Measurements from ENCODE around the gene JSRP1.

JSRP1 gene

GRCh38 chr19:2266183-2266993 lies 10.2 kb upstream of the JSRP1 start:
- peak; percentile 97 for FAIRE-seq

GRCh38 chr19:2261438-2262172 lies 5.4 kb upstream of the JSRP1 start:
- FAIRE-seq = no peak
- no peak for TF ChIP-seq POLR2AphosphoS5 (IDR thresholded peaks at IDR 0.05; ENCODE audit: low read depth, low read length)
- TF ChIP-seq POU2F2 (IDR thresholded peaks at IDR 0.05; ENCODE audit: low read depth, low read length) = no peak
- no peak for TF ChIP-seq PAX5 (IDR thresholded peaks at IDR 0.05; ENCODE audit: insufficient read depth, low read length, severe bottlenecking)
- no peak for TF ChIP-seq POLR2A (IDR thresholded peaks at IDR 0.05; ENCODE audit: low read depth, low read length)
- TF ChIP-seq SPI1 (IDR thresholded peaks at IDR 0.05; ENCODE audit: low read depth, low read length) = no peak
- no peak for TF ChIP-seq TAF1 (IDR thresholded peaks at IDR 0.05; ENCODE audit: low read depth, low read length)
- DNase-seq (ENCODE audit: insufficient read length, low spot score) = no peak

More at GRCh38 chr19:2266183-2266993, 10.2 kb upstream of the JSRP1 start:
- no peak for DNase-seq (ENCODE audit: insufficient read length, low spot score)
- TF ChIP-seq POLR2A (IDR thresholded peaks at IDR 0.05; ENCODE audit: low read depth, low read length) (0 out of 2 replicates have a peak, but pooled peaks have one; percentile 36), SPI1 (IDR thresholded peaks at IDR 0.05; ENCODE audit: low read depth, low read length) (peak; percentile 95), POU2F2 (IDR thresholded peaks at IDR 0.05; ENCODE audit: low read depth, low read length) (no peak)

GRCh38 chr19:2260341-2260805 lies 4.2 kb upstream of the JSRP1 start:
- peak; percentile 69 for TF ChIP-seq POU2F2 (IDR thresholded peaks at IDR 0.05; ENCODE audit: low read depth, low read length)
- no peak for TF ChIP-seq POLR2A (IDR thresholded peaks at IDR 0.05; ENCODE audit: low read depth, low read length)
- TF ChIP-seq SPI1 (IDR thresholded peaks at IDR 0.05; ENCODE audit: low read depth, low read length) = no peak
- no peak for TF ChIP-seq POLR2AphosphoS5 (IDR thresholded peaks at IDR 0.05; ENCODE audit: low read depth, low read length)
- no peak for TF ChIP-seq TAF1 (IDR thresholded peaks at IDR 0.05; ENCODE audit: low read depth, low read length)
- DNase-seq (ENCODE audit: insufficient read length, low spot score) (no peak), FAIRE-seq (peak; percentile 84)

GRCh38 chr19:2259336-2259735 lies 3.1 kb upstream of the JSRP1 start:
- no peak for TF ChIP-seq SPI1 (IDR thresholded peaks at IDR 0.05; ENCODE audit: low read depth, low read length)
- no peak for TF ChIP-seq POLR2A (IDR thresholded peaks at IDR 0.05; ENCODE audit: low read depth, low read length)
- TF ChIP-seq POLR2AphosphoS5 (IDR thresholded peaks at IDR 0.05; ENCODE audit: low read depth, low read length) = no peak
- TF ChIP-seq TAF1 (IDR thresholded peaks at IDR 0.05; ENCODE audit: low read depth, low read length) = no peak
- TF ChIP-seq PAX5 (IDR thresholded peaks at IDR 0.05; ENCODE audit: insufficient read depth, low read length, severe bottlenecking) = no peak
- TF ChIP-seq POU2F2 (IDR thresholded peaks at IDR 0.05; ENCODE audit: low read depth, low read length) = no peak
- FAIRE-seq (peak; percentile 16), DNase-seq (ENCODE audit: insufficient read length, low spot score) (no peak)

- FAIRE-seq (peak; percentile 62), DNase-seq (ENCODE audit: insufficient read length, low spot score) (no peak)
- no peak for TF ChIP-seq POLR2A (IDR thresholded peaks at IDR 0.05; ENCODE audit: low read depth, low read length)
- no peak for TF ChIP-seq SPI1 (IDR thresholded peaks at IDR 0.05; ENCODE audit: low read depth, low read length)
- no peak for TF ChIP-seq TAF1 (IDR thresholded peaks at IDR 0.05; ENCODE audit: low read depth, low read length)
- no peak for TF ChIP-seq POLR2AphosphoS5 (IDR thresholded peaks at IDR 0.05; ENCODE audit: low read depth, low read length)
- TF ChIP-seq POU2F2 (IDR thresholded peaks at IDR 0.05; ENCODE audit: low read depth, low read length) = no peak
Measured at GRCh38 chr19:2255112-2255845, 938 bp downstream of the JSRP1 start.

GRCh38 chr19:2254064-2254872 lies 1.9 kb downstream of the JSRP1 start:
- DNase-seq (ENCODE audit: insufficient read length, low spot score) (no peak), FAIRE-seq (no peak)
- TF ChIP-seq POU2F2 (IDR thresholded peaks at IDR 0.05; ENCODE audit: low read depth, low read length) = no peak
- no peak for TF ChIP-seq POLR2AphosphoS5 (IDR thresholded peaks at IDR 0.05; ENCODE audit: low read depth, low read length)
- TF ChIP-seq POLR2A (IDR thresholded peaks at IDR 0.05; ENCODE audit: low read depth, low read length) = no peak
- no peak for TF ChIP-seq SPI1 (IDR thresholded peaks at IDR 0.05; ENCODE audit: low read depth, low read length)
- no peak for TF ChIP-seq TAF1 (IDR thresholded peaks at IDR 0.05; ENCODE audit: low read depth, low read length)
- no peak for TF ChIP-seq PAX5 (IDR thresholded peaks at IDR 0.05; ENCODE audit: insufficient read depth, low read length, severe bottlenecking)

GRCh38 chr19:2253106-2254063 lies 2.8 kb downstream of the JSRP1 start:
- FAIRE-seq (peak; percentile 56), DNase-seq (ENCODE audit: insufficient read length, low spot score) (no peak)
- no peak for TF ChIP-seq SPI1 (IDR thresholded peaks at IDR 0.05; ENCODE audit: low read depth, low read length)
- TF ChIP-seq POU2F2 (IDR thresholded peaks at IDR 0.05; ENCODE audit: low read depth, low read length) = no peak
- TF ChIP-seq TAF1 (IDR thresholded peaks at IDR 0.05; ENCODE audit: low read depth, low read length) = no peak
- TF ChIP-seq POLR2AphosphoS5 (IDR thresholded peaks at IDR 0.05; ENCODE audit: low read depth, low read length) = no peak
- no peak for TF ChIP-seq POLR2A (IDR thresholded peaks at IDR 0.05; ENCODE audit: low read depth, low read length)
- TF ChIP-seq PAX5 (IDR thresholded peaks at IDR 0.05; ENCODE audit: insufficient read depth, low read length, severe bottlenecking) = no peak

GRCh38 chr19:2252797-2253105 lies 3.5 kb downstream of the JSRP1 start:
- no peak for FAIRE-seq

More at GRCh38 chr19:2252797-2253105, 3.5 kb downstream of the JSRP1 start:
- DNase-seq (ENCODE audit: insufficient read length, low spot score) = no peak
- TF ChIP-seq PAX5 (IDR thresholded peaks at IDR 0.05; ENCODE audit: insufficient read depth, low read length, severe bottlenecking) (no peak), TAF1 (IDR thresholded peaks at IDR 0.05; ENCODE audit: low read depth, low read length) (no peak), POLR2AphosphoS5 (IDR thresholded peaks at IDR 0.05; ENCODE audit: low read depth, low read length) (no peak), POU2F2 (IDR thresholded peaks at IDR 0.05; ENCODE audit: low read depth, low read length) (no peak), SPI1 (IDR thresholded peaks at IDR 0.05; ENCODE audit: low read depth, low read length) (no peak), POLR2A (IDR thresholded peaks at IDR 0.05; ENCODE audit: low read depth, low read length) (no peak)

Data from GM12891 (cell line).